Daoy (cell line): ENCODE data around the gene NPRL2. TPM values are rescaled to one million over a fixed set of nuclear protein-coding genes. Genes with fewer than 3 reads are reported as not detected.
A peak's percentile ranks its signal among the peaks of the same experiment; 100 is the strongest.
"Not testable (repeated sequence)": the region's sequence is repeated elsewhere in the genome, so short reads cannot be mapped to it uniquely, and the experiment has no call there.

Experiments used
- DNase-seq: peaks from one replicate; pipeline ENCODE4 v3.0.0-alpha.2; 2015; ENCODE audit warnings: low read depth
- total RNA-seq: library from RNA; depleted of rRNA; stranded (reverse); fragments of >200 nt; shearing (Covaris generic); gene quantifications from 2 replicates; pipeline ENCODE4 v1.2.3, GENCODE V29; 2014; rRNA removed

Gene NPRL2
- total RNA-seq, 1 experiment from 2014 or later = 20.6 TPM

DNA sequence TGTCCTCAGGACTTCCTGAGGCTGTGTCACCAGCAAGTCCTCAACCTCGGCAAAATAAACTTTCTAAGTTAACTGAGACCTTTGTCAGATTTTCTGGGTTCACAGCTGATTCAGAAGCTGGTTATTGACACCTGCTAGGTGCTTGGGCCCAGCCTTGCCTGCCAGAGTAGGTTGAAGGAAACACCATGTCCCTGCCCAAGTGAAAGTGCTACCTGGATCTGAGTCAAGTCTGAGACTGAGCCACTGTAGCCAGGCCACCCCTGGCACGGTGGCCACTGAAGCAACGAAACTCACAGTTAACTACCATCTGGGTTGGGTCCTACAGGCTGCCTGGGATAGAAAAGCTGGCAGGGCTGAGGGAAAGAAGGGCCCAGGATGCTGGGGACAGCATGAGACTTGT lies 36.2 kb downstream of the NPRL2 start:
- DNase-seq = no peak

DNA sequence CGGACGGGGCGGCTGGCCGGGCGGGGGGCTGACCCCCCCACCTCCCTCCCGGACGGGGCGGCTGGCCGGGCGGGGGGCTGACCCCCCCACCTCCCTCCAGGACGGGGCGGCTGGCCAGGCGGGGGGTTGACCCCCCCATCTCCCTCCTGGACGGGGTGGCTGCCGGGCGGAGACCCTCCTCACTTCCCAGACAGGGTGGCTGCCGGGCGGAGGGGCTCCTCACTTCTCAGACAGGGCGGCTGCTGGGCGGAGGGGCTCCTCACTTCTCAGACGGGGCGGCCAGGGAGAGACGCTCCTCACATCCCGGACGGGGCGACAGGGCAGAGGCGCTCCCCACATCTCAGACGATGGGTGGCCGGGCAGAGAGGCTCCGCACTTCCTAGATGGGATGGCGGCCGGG lies 38.5 kb downstream of the NPRL2 start:
- DNase-seq = not testable (repeated sequence)

DNA sequence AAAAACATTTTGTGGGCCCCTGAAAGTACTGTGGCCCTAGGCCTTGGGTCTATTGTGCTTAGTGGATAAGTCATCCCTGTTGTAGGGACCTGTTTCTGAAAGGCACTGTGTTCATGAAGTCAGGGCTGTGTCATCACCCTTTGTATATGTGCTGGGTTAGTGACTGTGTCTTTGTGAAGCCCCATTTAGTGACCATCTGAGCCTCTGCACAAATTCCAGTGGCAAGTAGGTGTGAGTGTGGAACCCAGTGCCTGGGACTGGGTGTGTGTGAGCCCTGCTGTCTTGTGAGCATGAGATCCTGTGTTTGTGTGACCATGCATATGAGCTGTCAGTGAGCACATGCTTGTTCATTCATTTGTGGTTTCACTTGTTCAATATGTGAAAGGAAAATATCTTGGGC lies 46.0 kb downstream of the NPRL2 start:
- no peak for DNase-seq

DNA sequence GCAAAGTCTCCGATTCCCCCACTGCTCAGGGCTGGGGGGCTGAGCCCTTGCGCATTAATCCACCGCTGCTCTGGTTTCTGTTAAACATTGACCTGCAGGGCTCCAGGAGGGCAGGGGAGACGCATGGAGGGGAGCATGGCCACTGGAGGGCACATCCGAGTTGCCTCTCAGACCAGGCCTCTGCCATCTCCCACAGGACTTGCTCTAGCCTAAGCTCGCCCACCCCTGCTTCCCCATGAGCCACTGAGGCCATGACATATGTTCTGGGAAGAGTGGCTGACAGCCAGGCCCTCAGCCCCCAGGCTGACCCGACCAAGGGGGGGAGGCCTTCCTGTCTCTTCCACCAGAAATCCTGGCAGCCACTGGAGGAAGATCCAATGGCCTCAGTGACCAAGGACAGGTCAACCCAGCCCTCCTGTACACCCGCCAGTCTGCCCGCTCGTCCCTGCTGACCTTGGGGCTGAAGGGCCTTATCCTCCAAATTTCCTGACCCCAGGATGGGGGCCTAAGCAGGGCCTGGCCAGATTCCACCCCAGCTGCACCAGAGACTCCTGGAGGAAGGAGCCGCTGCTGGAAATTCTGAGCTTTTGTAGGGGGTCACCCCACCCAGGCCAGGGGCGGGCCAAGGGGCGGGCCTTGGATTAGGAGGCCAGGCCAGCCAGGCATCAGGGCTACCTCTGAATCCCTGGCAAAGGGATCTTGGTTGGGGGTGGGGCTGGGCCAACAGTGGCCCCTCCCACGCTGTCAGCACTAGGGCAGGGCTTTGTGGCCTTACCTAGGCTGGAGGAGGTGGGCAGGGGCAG lies 47.4 kb downstream of the NPRL2 start, which contains the start of gene HYAL1:
Gene HYAL1, minus strand, starts transcription at position 562 of the 803 bp plus-strand sequence. CDS start 618 bp downstream, outside the sequence.
- DNase-seq = no peak

DNA sequence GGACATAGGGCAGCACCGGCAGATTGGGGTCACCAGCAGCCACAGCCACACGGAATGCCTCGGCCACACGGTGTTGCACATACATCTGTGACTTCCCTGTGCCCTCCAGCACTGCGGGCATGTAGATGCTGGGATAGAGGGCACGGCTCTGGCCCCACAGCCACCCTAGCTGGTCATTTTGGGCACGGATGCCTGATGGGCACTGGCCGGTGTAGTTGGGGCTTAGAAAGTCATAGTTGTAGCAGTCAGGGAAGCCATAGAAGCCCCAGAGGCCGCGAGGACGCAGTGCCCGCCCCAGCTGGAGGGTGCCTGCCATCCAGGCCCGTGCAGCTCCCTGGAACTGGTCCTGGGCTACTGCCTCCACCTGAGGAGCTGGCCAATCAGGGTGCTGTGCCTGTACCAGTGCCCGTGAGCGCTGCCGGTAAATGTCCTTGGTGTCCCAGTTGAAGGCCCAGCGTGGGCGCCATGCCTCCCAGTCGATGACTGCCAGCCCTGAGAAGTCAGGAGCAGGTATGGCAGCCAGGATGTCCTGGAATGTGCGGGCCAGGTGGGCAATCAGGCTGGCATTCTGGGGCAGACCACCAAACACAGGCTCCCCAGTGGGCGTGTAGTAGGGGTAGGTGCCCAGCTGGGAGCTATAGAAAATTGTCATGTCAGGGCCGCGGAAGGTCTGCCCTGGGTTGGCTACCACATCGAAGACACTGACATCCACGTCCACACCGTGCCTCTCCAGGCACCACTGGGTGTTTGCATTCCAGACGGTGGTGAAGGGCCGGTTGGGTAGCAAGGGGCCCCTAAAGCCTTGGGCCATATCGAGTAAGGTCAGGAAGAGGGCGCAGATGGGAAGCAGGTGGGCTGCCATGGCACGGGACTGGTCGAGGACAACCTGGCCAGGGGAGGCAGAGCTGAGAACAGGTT lies 48.2 kb downstream of the NPRL2 start:
- no peak for DNase-seq

DNA sequence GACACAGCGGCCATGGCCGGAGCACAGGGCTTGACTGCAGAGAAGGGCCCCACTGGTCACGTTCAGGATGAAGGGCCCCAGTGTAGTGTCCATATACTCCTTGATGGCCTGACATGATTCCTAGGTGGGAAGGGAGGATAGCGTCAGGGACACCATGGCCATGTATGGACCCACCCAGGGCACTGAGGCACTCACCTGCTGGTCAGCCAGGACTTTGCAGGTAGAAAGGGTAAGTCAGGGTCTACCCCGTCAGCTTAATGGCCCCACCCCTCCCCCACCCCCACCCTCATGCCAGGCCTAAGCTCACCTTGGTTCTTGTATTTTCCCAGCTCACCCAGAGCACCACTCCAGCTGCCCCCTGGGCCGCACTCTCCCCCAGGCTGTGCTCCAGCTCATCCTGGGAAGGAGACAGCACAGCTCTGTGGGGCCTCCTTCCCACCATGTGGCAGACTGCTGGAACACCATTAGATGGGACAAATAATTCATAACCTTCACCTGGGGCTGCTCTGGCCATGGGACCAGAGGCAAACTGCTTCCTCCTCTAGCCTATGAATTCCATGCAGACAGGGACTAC lies 49.8 kb downstream of the NPRL2 start:
- DNase-seq = no peak

DNA sequence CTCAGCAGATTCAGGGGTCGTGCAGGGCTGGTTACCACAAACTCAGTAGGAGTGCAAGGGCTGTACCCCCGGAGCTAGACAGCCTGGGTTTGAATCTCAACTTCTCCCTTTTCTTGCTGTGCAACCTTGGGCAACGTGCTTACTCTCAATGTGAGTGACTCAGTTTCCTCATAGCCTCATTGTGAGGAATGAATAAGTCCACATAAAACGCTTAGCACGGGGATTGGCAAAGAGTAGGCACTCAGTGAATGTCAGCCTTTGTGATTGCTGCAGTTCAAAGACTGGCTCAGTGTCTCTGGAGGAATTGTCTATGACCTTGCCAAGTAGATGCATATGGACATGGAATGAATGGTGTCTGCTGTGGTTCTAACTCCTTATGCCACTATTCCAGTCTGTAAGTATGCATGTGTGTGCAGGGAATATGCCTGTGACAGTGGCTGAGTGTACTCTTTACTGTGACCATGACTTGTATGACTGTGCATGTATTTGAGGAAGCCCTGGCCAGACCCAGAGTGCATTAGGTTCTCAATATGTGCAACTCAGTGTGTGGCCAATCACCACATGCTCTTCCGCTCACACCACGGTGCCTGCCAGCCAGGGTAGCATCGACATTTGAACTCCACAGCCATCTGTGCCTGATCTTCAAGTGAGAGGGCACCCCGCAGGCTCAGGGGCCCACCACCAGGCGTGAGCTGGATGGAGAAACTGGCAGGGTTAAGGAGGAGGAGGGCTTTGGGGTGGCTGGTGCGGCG lies 50.5 kb downstream of the NPRL2 start:
- no peak for DNase-seq

DNA sequence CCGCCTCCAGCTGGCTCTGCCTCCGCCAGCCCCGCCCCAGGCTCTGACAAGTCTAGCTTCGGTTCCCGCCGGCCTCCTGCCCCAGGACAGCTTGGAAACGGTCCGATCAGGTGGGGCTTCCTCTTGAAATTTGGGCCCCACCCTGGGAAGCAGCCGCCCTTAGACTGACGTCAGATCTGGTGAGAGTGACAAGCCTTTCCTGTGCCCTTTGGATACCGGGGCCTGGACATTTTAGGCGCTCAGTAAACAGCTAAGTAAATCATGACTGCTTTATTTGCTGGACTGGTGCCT lies 51.0 kb downstream of the NPRL2 start:
- DNase-seq = no peak

DNA sequence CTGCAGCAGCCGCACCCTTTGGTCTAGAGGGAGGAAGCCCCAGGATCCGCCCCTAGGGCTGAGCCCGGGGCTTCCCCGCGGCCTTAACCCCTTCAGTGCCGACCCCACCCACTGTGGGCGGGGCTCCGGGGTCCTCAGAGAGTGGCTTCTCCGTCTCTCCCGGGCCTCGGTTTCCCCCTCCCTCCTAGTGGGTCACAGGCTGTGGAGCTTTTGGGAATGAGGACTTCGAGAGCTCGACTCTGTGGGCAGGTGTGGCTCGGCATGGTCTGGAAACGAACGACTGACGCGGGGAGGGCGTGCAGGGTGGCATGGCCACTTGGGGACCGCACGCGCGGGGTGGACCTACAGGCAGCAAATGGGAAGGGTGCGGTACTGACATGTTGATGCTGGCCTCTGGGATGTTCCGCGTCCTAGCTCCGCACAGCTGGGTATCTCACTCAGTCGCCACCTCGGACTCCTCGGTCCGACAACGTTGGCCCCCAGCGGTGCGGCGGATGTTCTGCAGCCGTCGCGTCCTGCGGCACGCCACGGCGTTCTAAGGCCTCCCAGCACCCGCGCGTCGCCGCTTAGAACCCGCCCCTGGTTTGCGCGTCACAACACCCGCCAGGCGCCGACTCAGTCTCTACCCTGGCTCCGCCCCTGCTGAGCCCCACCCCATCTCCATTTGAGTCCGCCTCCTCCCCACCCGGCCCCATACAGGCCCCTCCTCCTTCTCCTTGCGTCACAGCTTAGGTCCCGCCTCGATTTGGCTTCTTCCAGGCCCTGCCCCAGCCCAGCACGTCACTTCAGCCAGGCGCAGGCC lies 51.5 kb downstream of the NPRL2 start, which contains the start of the genes HYAL3 and NAA80:
Gene HYAL3, minus strand, starts transcription at position 570 of the 802 bp plus-strand sequence. CDS start 3,803 bp downstream, outside the sequence.
Gene NAA80, minus strand, starts transcription at position 570 of the 802 bp plus-strand sequence. CDS start 1,942 bp downstream, outside the sequence.
- peak; percentile 98 for DNase-seq

DNA sequence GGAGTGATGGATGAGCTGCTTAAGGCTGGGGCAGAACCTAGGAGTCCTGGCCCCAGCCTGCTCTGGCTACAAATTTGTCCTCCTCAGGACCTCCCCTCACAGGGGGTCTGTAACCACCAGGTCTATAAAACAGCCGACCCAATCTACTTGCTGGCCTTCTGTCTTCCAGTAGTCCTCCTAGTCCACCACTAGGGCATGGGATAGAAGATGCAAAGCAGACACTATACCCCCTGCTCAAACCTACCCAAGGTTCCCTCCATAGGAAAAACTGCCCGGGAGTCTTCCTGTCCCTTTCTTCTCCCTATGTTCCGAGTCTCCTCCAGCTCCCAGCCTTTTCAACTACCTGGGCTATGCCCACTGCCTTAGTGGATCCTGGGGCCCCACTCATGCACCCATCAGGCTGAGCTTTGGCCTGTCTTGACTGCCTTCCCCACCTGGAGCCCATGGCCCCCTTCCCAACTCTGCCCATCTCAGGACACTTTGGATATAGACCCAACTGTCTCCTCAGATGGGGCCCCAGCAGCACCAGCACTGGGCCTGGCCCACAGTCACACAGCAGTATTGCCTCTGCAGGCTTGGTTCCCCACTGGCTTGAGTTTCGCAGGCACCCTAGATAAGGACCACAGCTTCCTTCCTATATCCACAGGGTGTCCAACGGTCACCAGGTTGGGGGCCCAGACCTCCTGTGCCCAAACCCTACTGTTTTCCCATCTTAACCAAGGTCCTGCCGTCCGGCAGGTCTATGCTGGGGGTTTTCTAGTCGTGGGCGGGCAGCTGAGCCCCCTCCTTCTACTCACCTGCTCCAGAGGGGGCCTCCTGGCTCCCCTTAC lies 52.5 kb downstream of the NPRL2 start:
- DNase-seq = no peak

DNA sequence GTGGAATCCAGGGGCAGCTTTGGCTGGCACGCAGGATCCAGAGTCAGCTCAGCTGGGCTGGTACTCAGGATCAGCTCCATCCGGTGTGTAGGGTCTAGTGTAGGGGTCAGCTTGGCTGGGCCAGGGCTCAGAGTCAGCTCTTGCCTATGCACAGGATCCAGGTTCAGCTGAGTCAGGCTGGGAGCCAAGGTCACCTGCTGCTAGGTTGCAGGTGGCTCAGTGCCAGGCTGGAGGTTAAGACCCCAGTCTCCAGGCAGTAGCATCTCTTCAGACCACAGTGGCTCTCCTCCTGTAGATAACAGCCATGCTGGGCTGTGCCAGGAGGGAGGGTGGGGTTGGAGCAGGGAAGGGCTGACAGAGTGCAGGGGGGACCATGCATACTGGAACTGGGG lies 53.2 kb downstream of the NPRL2 start:
- DNase-seq = no peak

Other genes with a start within 250 kb of the NPRL2 start
- gene SEMA3F, start 195.5 kb downstream of the NPRL2 start, total RNA-seq = 0.51 and 1.4 TPM in 2 replicates
- gene GNAT1, start 159.2 kb downstream of the NPRL2 start, total RNA-seq = not detected in 2 replicates
- not detected in 2 replicates for gene SLC38A3, start 145.5 kb downstream of the NPRL2 start, total RNA-seq
- gene GNAI2, start 114.6 kb downstream of the NPRL2 start, total RNA-seq = 139 and 163 TPM in 2 replicates
- gene SEMA3B, start 81.6 kb downstream of the NPRL2 start, total RNA-seq = 2.6 and 5.0 TPM in 2 replicates
- 1.1 TPM in 1 of 2 replicates, not detected in the other for gene LSMEM2, start 71.7 kb downstream of the NPRL2 start, total RNA-seq
- gene IFRD2, start 58.3 kb downstream of the NPRL2 start, total RNA-seq = 83.4 and 96.4 TPM in 2 replicates
- gene HYAL3, start 51.4 kb downstream of the NPRL2 start, total RNA-seq = 2.6 and 3.7 TPM in 2 replicates
- gene NAA80, start 51.4 kb downstream of the NPRL2 start, total RNA-seq = 0.95 and 1.9 TPM in 2 replicates
- gene HYAL1, start 47.2 kb downstream of the NPRL2 start, total RNA-seq = 0.06 TPM in 1 of 2 replicates, not detected in the other
- 23.5 and 31.0 TPM in 2 replicates for gene HYAL2, start 28.0 kb downstream of the NPRL2 start, total RNA-seq
- gene TUSC2, start 22.6 kb downstream of the NPRL2 start, total RNA-seq = 44.3 and 51.3 TPM in 2 replicates
- gene RASSF1, start 9.9 kb downstream of the NPRL2 start, total RNA-seq = 12.7 and 21.2 TPM in 2 replicates
- gene ZMYND10, start 5.0 kb downstream of the NPRL2 start, total RNA-seq = 0.06 and 0.17 TPM in 2 replicates
- gene CYB561D2, start 87 bp upstream of the NPRL2 start, total RNA-seq = 25.3 and 28.3 TPM in 2 replicates
- gene TMEM115, start 8.7 kb upstream of the NPRL2 start, total RNA-seq = 26.6 and 33.9 TPM in 2 replicates
- gene CACNA2D2, start 152.9 kb upstream of the NPRL2 start, total RNA-seq = 0.03 TPM in 1 of 2 replicates, not detected in the other
- 2.4 and 2.6 TPM in 2 replicates for gene C3orf18, start 217.0 kb upstream of the NPRL2 start, total RNA-seq
- gene HEMK1, start 218.7 kb upstream of the NPRL2 start, total RNA-seq = 9.1 and 9.7 TPM in 2 replicates